GM23338 (cell line): Measurements from ENCODE around the gene KICS2.

Experiments
- CREB1 ChIP-seq: fragments of 250-450 bp; sonication (Bioruptor Pico); IDR thresholded peaks from 2 replicates; pipeline ENCODE4 v1.5.0; 2020; ENCODE audit warnings: low read depth, mild to moderate bottlenecking, moderate library complexity
- ETS1 ChIP-seq: IDR thresholded peaks from 2 replicates; pipeline ENCODE4 v1.6.1; 2016; ENCODE audit warnings: antibody characterized with exemption
- EZH2 ChIP-seq: fragments of 200-600 bp; sonication (generic); IDR thresholded peaks from one replicate; pipeline ENCODE4 v1.8.0; 2017; ENCODE audit warnings: antibody characterized with exemption, mild to moderate bottlenecking, low read depth; ENCODE audit not compliant: unreplicated experiment
- EZH2phosphoT487 ChIP-seq: fragments of 200-600 bp; sonication (generic); IDR thresholded peaks from one replicate; pipeline ENCODE4 v1.8.1; 2018; ENCODE audit warnings: antibody characterized with exemption; ENCODE audit not compliant: unreplicated experiment
- JUNB ChIP-seq: IDR thresholded peaks from one replicate; pipeline ENCODE4 v1.6.1; 2016; ENCODE audit warnings: antibody characterized with exemption; ENCODE audit not compliant: unreplicated experiment
- NANOG ChIP-seq: IDR thresholded peaks from 2 replicates; pipeline ENCODE4 v1.6.1; 2016; ENCODE audit warnings: antibody characterized with exemption, borderline replicate concordance
- POLR2AphosphoS5 ChIP-seq: IDR thresholded peaks from 2 replicates; pipeline ENCODE4 v1.6.1; 2016; ENCODE audit warnings: antibody characterized with exemption, low read depth
- REST ChIP-seq: IDR thresholded peaks from one replicate; pipeline ENCODE4 v1.6.1; 2018; ENCODE audit warnings: antibody characterized with exemption; ENCODE audit not compliant: unreplicated experiment
- STAT1 ChIP-seq: IDR thresholded peaks from one replicate; pipeline ENCODE4 v1.6.1; 2016; ENCODE audit warnings: antibody characterized with exemption; ENCODE audit not compliant: unreplicated experiment
- ZNF114 ChIP-seq: fragments of 250-450 bp; sonication (Bioruptor Pico); IDR thresholded peaks from 2 replicates; pipeline ENCODE4 v1.5.0; 2020; ENCODE audit warnings: mild to moderate bottlenecking, moderate library complexity
- ZNF331 ChIP-seq: fragments of 250-450 bp; sonication (Bioruptor Pico); IDR thresholded peaks from 2 replicates; pipeline ENCODE4 v1.5.0; 2020; ENCODE audit warnings: low read depth, mild to moderate bottlenecking, moderate library complexity
- TF ChIP-seq, protein P1 (sequence below), 2 experiments: fragments of 200-600 bp in 1 of 2; sonication (generic) in 1 of 2; conservative IDR thresholded peaks; 2 replicates each; pipeline versions ENCODE4 v1.5.1 to v1.6.1; 2016 to 2017; ENCODE audit warnings: antibody characterized with exemption in 2 of 2, low read depth in 2 of 2, mild to moderate bottlenecking in 2 of 2, moderate library complexity in 1 of 2
- TF ChIP-seq, protein P2 (sequence below): fragments of 250-450 bp; sonication (Bioruptor Pico); IDR thresholded peaks from 2 replicates; pipeline ENCODE4 v1.5.0; 2020; ENCODE audit warnings: mild to moderate bottlenecking, moderate library complexity

GRCh38 chr12:64203775-64204174, 18.3 kb downstream of the KICS2 start:
- TF ChIP-seq, protein P1, sequence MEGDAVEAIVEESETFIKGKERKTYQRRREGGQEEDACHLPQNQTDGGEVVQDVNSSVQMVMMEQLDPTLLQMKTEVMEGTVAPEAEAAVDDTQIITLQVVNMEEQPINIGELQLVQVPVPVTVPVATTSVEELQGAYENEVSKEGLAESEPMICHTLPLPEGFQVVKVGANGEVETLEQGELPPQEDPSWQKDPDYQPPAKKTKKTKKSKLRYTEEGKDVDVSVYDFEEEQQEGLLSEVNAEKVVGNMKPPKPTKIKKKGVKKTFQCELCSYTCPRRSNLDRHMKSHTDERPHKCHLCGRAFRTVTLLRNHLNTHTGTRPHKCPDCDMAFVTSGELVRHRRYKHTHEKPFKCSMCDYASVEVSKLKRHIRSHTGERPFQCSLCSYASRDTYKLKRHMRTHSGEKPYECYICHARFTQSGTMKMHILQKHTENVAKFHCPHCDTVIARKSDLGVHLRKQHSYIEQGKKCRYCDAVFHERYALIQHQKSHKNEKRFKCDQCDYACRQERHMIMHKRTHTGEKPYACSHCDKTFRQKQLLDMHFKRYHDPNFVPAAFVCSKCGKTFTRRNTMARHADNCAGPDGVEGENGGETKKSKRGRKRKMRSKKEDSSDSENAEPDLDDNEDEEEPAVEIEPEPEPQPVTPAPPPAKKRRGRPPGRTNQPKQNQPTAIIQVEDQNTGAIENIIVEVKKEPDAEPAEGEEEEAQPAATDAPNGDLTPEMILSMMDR (conservative IDR thresholded peaks at IDR 0.05; ENCODE audit: low read depth in 2 of 2): no peak
- no peak for TF ChIP-seq REST
- no peak for TF ChIP-seq JUNB
- TF ChIP-seq EZH2phosphoT487: no peak
- TF ChIP-seq POLR2AphosphoS5: no peak
- TF ChIP-seq CREB1 (CRISPR knock-in tag): no peak
- no peak for TF ChIP-seq EZH2
- TF ChIP-seq NANOG: no peak
- TF ChIP-seq ZNF114 (CRISPR knock-in tag): no peak
- TF ChIP-seq STAT1: no peak
- TF ChIP-seq ZNF331 (CRISPR knock-in tag): no peak
- TF ChIP-seq ETS1: no peak
- TF ChIP-seq, protein P2, sequence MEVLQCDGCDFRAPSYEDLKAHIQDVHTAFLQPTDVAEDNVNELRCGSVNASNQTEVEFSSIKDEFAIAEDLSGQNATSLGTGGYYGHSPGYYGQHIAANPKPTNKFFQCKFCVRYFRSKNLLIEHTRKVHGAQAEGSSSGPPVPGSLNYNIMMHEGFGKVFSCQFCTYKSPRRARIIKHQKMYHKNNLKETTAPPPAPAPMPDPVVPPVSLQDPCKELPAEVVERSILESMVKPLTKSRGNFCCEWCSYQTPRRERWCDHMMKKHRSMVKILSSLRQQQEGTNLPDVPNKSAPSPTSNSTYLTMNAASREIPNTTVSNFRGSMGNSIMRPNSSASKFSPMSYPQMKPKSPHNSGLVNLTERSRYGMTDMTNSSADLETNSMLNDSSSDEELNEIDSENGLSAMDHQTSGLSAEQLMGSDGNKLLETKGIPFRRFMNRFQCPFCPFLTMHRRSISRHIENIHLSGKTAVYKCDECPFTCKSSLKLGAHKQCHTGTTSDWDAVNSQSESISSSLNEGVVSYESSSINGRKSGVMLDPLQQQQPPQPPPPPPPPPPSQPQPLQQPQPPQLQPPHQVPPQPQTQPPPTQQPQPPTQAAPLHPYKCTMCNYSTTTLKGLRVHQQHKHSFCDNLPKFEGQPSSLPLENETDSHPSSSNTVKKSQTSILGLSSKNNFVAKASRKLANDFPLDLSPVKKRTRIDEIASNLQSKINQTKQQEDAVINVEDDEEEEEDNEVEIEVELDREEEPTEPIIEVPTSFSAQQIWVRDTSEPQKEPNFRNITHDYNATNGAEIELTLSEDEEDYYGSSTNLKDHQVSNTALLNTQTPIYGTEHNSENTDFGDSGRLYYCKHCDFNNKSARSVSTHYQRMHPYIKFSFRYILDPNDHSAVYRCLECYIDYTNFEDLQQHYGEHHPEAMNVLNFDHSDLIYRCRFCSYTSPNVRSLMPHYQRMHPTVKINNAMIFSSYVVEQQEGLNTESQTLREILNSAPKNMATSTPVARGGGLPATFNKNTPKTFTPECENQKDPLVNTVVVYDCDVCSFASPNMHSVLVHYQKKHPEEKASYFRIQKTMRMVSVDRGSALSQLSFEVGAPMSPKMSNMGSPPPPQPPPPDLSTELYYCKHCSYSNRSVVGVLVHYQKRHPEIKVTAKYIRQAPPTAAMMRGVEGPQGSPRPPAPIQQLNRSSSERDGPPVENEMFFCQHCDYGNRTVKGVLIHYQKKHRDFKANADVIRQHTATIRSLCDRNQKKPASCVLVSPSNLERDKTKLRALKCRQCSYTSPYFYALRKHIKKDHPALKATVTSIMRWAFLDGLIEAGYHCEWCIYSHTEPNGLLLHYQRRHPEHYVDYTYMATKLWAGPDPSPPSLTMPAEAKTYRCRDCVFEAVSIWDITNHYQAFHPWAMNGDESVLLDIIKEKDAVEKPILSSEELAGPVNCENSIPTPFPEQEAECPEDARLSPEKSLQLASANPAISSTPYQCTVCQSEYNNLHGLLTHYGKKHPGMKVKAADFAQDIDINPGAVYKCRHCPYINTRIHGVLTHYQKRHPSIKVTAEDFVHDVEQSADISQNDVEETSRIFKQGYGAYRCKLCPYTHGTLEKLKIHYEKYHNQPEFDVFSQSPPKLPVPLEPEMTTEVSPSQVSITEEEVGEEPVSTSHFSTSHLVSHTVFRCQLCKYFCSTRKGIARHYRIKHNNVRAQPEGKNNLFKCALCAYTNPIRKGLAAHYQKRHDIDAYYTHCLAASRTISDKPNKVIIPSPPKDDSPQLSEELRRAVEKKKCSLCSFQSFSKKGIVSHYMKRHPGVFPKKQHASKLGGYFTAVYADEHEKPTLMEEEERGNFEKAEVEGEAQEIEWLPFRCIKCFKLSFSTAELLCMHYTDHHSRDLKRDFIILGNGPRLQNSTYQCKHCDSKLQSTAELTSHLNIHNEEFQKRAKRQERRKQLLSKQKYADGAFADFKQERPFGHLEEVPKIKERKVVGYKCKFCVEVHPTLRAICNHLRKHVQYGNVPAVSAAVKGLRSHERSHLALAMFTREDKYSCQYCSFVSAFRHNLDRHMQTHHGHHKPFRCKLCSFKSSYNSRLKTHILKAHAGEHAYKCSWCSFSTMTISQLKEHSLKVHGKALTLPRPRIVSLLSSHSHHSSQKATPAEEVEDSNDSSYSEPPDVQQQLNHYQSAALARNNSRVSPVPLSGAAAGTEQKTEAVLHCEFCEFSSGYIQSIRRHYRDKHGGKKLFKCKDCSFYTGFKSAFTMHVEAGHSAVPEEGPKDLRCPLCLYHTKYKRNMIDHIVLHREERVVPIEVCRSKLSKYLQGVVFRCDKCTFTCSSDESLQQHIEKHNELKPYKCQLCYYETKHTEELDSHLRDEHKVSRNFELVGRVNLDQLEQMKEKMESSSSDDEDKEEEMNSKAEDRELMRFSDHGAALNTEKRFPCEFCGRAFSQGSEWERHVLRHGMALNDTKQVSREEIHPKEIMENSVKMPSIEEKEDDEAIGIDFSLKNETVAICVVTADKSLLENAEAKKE (CRISPR knock-in tag): no peak
